IPS DF 4.7 (cell line): ENCODE measurements around the gene SLIT3.

ENCODE experiments used
- DNase-seq: peaks from one replicate; pipeline ENCODE4 v3.0.0-alpha.2; 2013; ENCODE audit warnings: low spot score; ENCODE audit errors: extremely low read depth

SLIT3 gene

GRCh38 chr5:168710706-168711105 lies 590.2 kb downstream of the SLIT3 start:
- DNase-seq = no peak

- no peak for DNase-seq
Measured at GRCh38 chr5:168707716-168708695, 592.9 kb downstream of the SLIT3 start.

GRCh38 chr5:168706655-168707069 lies 594.3 kb downstream of the SLIT3 start:
- no peak for DNase-seq

- DNase-seq = no peak
Measured at GRCh38 chr5:168705321-168705720, 595.6 kb downstream of the SLIT3 start.

- no peak for DNase-seq
Measured at GRCh38 chr5:168702511-168702910, 598.4 kb downstream of the SLIT3 start.

GRCh38 chr5:168701641-168702040 lies 599.3 kb downstream of the SLIT3 start:
- DNase-seq = no peak

- DNase-seq = no peak
Measured at GRCh38 chr5:168699002-168699401, 601.9 kb downstream of the SLIT3 start.

- no peak for DNase-seq
Measured at GRCh38 chr5:168697034-168697720, 603.8 kb downstream of the SLIT3 start.

- DNase-seq = no peak
Measured at GRCh38 chr5:168696611-168697010, 604.3 kb downstream of the SLIT3 start.

GRCh38 chr5:168695301-168695835 lies 605.6 kb downstream of the SLIT3 start:
- DNase-seq = no peak

GRCh38 chr5:168694289-168694688 lies 606.6 kb downstream of the SLIT3 start:
- no peak for DNase-seq

GRCh38 chr5:168693883-168694282 lies 607.1 kb downstream of the SLIT3 start:
- DNase-seq = no peak

- DNase-seq = no peak
Measured at GRCh38 chr5:168693297-168693696, 607.6 kb downstream of the SLIT3 start.

GRCh38 chr5:168691891-168692290 lies 609.0 kb downstream of the SLIT3 start:
- DNase-seq = no peak

GRCh38 chr5:168689260-168689659 lies 611.7 kb downstream of the SLIT3 start:
- DNase-seq = no peak

- no peak for DNase-seq
Measured at GRCh38 chr5:168686837-168687236, 614.1 kb downstream of the SLIT3 start.

GRCh38 chr5:168685566-168685965 lies 615.4 kb downstream of the SLIT3 start:
- DNase-seq = no peak

GRCh38 chr5:168683927-168684295 lies 617.0 kb downstream of the SLIT3 start:
- no peak for DNase-seq

- no peak for DNase-seq
Measured at GRCh38 chr5:168683247-168683926, 617.6 kb downstream of the SLIT3 start.

- no peak for DNase-seq
Measured at GRCh38 chr5:168681556-168682183, 619.3 kb downstream of the SLIT3 start.

- DNase-seq = no peak
Measured at GRCh38 chr5:168680395-168680794, 620.5 kb downstream of the SLIT3 start.
